ENCODE data around the gene LYPD3.

Gene LYPD3

DNA sequence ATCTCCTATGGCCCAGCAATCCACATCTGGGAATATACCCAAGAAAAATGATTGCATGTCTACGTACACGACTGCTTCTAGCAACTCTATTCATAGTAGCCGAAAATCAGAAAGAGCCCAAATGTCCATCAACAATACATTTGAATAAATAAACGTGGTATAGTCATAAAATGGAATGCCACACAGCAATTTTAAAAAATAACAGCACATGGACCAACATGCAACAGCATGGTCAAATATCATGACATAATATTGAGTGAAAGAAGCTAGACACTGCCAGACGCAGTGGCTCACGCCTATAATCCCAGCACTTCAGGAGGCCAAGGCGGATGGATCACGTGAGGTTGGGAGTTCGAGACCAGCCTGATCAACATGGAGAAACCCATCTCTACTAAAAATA is 34.4 kb downstream of the LYPD3 start:
- no peak for DNase-seq (ENCODE audit: low read depth, low spot score)

DNA sequence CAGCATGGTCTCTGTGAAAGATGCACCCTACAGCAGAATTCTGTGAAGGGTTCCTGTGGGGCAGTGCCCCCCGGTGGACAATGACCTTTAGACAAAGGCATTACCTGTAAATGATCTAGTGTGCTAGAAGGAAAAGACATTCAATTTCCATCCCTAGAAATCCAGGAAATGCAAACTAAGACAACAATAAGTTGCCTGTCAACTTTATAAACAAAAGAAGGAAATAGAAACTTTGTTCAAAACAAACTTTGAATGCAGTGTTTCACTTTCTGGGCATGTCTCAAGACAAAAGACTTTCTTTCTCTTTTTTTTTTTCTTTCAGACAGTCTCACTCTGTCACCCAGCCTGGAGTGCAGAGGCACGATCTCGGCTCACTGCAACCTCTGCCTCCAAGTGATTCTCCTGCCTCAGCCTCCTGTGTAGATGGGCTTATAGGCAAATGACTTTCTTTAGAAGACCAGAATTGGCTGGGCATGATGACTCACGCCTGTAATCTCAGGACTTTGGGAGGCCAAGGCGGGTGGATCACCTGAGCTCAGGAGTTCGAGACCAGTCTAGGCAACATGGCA is 35.2 kb downstream of the LYPD3 start:
- no peak for DNase-seq (ENCODE audit: low read depth, low spot score)

DNA sequence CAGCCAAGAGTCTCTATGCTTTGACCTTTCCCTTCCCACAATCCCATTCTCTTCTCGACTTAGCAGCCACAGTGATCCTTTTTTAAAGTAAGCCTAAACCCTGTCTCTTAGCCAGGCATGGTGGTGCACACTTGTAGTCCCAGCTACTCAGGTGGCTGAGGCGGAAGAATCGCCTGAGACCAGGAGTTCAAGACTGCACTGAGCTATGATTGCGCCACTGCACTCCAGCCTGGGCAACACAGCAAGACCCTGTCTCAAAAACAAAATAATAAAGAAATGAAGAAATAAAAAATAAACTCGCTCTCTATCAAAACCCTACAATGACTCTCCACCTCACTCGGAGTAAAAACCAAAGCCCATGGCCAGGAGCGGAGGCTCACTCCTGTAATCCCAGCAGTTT is 36.0 kb downstream of the LYPD3 start:
- DNase-seq (ENCODE audit: low read depth, low spot score) = no peak

DNA sequence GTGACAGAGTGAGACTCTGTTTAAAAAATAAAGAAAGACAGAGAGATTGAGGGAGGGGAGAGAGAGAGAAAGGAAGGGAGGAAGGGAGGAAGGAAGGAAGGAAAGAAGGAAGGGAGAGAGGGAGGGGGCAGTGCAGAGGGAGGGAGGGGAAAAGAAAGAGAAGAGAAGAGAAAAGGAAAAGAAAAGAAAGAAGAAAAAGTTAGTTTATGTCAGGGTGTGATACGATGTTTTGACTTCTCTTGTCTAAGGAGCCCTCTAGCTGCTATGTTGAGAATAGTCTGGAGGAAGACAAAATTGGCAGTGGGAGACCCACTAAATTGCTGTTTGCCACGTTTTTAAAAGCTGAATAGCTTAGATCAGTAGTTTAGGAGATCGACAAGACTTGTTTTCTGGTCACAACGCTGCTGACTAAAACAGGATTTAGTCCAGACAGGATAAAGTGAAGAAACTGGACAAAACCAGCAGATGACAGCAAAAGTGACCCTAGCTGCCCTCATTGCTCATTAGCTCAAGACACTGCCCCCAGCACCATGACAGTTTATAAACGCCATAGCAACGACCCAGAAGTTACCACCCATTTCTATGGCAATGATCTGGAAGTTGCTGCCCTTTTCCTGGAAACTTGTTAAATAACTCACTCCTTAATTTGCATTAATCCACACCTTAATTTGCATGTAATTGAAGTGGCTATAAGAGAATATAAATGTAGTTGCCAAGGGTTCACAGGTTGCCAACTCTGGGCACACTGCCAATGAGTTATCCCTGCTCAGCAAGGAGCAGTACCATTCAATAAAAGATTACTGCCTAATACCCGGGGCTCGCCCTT is 39.6 kb downstream of the LYPD3 start:
- DNase-seq (ENCODE audit: low read depth, low spot score) = no peak

DNA sequence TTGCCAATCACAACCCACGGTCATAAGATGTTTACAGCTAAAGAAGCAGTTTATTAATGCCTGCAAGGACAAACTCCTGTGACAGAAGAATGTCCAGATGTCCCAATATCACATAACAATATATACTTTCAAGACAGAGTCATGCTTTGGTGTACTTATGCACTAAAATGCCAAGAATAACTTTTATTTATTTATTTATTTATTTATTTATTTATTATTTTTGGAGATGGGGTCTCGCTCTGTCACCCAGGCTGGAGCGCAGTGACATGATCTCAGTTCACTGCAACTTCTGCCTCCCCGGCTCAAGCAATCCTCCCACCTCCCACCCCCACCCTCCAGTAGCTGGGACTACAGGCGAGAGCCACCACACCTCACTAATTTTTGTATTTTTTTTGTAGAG is 41.6 kb downstream of the LYPD3 start:
- no peak for DNase-seq (ENCODE audit: low read depth, low spot score)

DNA sequence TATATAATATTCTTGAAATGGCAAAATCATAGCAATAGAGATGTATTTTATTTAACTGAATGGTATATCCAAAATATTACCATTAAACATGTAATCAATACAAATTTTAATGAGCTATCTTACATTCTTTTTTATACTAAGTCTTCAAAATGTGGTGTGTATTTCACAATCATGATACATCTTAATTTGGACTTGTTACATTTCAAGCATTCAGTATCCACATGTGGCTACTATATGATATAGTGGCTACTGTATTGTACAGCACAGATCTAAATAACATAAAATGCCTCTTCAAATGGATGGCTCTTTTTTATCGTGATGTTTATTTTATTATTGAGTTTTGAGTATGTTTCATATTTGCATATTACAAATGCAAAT is 42.7 kb downstream of the LYPD3 start:
- no peak for DNase-seq (ENCODE audit: low read depth, low spot score)

DNA sequence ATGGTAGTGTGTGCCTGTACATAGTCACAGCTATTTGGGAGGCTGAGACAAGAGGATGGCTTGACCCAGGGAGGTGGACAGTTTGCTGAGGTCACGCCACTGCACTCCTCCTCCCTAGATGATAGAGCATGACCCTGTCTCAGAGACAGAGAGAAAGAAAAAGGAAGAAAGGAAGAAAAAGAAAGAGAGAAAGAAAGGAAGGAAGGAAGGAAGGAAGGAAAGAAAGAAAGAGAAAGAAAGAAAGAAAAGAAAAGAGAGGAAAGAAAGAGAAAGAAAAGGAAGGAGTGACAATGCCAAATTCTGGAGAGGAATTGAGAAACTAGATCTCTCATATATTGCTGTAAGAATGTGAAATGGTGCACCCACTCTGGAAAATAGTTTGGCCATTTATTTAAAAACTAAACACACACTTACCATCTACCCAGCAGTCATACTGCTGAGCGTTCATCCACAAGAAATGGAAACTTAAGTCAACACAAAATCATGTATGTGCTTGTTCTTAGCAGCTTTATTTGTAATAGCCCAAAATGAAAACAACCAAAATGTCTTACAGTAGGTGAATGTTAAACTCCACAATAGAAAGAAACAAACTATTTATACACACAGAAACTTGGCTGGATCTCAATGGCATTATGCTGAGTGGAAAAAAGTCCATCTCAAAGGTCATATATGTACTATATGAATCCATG is 43.3 kb downstream of the LYPD3 start:
- no peak for DNase-seq (ENCODE audit: low read depth, low spot score)

DNA sequence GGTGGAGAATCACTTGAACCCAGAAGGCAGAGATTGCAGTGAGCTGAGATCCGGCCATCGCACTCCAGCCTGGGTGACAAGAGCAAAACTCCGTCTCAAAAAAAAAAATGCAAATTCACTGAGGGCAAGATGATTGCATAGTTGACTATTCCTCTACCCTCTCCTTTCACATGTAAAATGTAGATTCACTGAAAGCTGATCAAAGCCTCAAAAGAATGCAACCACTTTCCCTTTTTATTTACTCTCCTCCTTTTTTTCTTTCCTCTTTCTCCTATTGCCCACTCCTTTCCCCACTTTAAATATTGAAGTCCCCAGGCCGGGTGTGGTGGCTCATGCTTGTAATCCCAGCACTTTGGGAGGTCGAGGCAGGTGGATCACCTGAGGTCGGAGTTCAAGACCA is 44.5 kb downstream of the LYPD3 start:
- no peak for DNase-seq (ENCODE audit: low read depth, low spot score)

DNA sequence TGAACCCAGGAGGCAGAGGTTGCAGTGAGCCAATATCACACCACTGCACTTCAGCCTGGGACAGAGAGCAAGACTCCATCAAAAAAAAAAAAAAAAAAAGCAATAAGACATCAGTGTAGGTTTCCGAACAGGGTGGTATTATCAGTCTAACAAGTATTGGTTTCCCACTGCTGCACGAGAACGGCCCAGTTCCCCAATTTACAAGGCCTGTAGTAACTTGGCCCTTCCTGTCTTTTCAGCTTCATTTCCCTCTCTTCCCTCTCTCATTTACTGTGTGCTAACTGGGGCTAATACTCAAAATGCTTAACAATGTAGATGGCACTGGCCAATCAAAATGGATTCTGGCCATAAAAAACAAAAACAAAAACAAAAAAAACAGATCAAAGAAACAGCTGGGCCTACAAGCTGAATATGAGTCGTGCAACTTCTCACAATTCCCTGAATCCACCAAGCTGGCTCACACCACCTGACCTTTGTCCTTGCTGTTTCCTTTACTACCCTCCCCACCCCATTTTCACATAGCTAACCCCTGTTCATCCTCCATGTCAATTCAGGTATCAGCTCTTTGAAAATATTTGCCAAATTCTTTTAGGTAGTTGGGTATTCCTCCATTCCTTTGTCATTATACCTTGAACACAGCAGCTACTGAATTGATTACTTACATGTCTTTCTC is 48.3 kb downstream of the LYPD3 start:
- no peak for DNase-seq (ENCODE audit: low read depth, low spot score)

DNA sequence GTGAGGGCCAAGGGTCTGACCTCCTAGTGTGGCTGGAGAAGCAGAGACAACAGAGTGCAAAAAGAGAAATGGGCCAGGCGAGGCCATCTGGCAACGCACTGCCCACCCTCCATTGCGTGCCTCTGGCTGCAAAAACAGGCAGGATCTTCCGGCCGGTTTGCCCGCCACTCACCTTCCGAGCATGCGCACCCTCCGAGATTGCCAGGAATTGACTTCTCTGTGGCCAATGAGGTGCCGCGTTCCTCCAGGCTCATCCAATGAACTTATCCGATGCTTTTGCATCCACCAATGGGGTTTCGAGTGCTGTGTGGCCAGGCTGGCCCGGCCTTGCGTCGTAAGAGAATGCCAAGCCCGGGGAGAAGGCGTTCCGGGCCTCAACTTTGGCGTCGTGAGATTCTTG is 50.9 kb downstream of the LYPD3 start, which contains the start of gene TEX101:
Gene TEX101, plus strand, starts transcription at position 337 of the 400 bp plus-strand sequence. CDS start 1,030 bp downstream, outside the sequence.
- DNase-seq (ENCODE audit: low read depth, low spot score) = no peak

DNA sequence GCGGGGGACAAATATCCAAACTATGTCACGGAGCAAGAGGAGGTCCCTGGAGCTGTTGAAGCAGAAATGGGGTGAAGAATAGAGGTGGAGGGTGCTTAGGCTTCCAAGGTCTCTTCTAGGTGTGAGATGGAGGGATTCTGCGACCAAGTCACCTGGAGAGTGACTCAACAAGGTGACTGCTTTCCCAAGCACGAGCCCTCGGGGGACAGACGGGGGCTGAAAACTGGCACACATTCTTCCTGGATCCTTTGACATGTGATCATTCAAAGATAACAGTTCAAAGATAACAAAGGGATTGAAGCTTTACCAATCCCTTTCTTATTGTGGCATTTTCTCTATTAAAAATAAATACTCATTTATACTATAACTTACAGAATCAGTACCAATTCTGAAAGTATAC is 53.0 kb downstream of the LYPD3 start:
- DNase-seq (ENCODE audit: low read depth, low spot score) = no peak
